Activated T-helper 9 cell treated with anti-CD3 and anti-CD28 coated beads, Interleukin-2, amount 50 U/mL, for 16 hours (primary cell): Measurements from ENCODE around the gene ATP1B1.

ENCODE experiments used
- DNase-seq: peaks from one replicate; pipeline ENCODE4 v3.0.0-alpha.2; 2020; ENCODE audit warnings: low read depth

Gene ATP1B1

DNA sequence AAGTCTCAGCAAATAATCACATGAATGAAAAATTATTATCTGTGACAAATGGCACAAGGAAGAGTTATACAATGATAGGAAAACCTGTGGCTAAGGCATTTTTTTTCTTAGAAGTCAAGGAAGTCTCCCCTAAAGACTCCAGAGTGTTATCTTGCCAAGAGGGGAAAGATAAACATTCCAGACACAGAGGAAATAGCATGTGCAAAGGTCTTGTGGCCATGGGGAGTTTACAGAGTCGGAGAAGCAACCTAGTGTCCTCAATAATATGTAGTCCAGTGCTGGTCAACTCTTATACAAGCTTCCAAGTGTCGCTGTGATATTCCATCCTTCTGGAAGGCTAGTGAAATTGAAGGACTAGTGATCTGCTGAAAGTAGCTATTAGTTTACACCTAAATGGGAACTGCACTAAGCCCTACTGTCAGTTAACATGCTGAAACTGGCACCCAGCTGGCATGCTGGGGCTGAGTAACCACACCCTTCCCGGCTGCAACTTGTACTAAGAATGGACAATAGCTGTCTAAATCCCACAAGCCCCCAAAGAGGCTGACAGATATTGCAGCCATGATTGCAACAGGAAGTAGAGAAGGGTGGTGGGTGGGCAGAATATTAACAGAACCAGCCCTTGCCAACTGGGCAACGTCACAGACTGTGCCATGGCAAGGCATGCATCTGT is 11.5 kb upstream of the ATP1B1 start:
- DNase-seq: no peak

DNA sequence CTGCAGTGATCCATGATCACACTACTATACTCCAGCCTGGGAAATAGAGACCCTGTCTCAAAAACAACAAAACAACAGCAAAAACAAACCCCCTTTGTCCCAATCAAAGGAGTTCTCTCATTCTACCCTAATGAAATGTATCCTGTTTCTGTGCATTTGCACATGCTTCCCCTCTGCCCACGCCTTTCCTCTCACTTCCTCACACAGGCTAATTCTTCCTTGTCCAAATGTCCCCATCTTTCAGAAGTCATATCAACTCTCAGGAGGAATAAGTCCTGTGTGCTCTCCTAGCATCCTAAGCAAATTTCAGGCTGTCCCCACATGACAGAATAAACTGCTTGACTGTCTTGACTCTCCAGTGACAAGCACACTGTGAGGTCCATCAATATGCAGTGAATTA is 8.1 kb upstream of the ATP1B1 start:
- DNase-seq: no peak

- no peak for DNase-seq
Observed at GRCh38 chr1:169099561-169099960, 6.9 kb upstream of the ATP1B1 start.

DNA sequence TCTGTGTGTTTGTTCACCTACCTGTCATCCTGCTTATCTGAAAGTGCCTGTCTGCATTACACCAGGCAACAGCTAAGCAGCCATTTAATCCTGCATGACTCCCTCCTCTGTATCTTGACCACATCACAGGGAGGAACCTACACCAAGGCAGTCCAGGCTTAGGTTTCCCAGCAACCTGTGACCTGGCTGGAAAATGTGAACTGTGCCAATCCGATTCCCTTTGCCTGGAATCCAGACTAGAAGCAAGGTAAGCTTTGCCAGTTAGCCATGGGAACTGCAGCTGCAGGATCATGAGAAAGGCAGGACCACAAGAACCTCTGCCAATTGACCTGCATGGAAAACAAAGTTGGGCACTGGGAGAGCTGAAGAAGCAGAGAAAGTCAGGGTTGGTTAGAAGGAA is 6.3 kb upstream of the ATP1B1 start:
- no peak for DNase-seq

GRCh38 chr1:169100651-169101088 is 5.8 kb upstream of the ATP1B1 start:
- no peak for DNase-seq

DNA sequence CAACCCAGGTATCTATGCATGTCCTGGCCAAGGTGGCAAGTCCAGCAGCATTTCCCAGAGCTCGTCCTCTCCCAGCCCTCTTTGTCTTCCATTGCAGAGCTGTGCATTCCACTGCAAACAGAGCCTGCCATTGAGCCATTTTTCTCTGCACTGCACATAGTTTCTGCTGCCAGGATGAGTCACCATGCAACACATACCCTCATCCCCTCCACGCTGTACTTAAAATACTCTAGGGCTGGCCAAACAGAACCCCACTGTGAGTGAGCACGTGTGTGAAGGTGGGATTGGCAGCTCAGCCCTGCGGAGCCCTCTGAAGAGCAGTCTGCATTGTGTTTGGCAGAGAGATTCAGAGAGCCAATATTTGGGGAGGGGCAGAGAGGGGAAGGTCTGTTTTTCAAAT is 3.9 kb upstream of the ATP1B1 start:
- DNase-seq: no peak

DNA sequence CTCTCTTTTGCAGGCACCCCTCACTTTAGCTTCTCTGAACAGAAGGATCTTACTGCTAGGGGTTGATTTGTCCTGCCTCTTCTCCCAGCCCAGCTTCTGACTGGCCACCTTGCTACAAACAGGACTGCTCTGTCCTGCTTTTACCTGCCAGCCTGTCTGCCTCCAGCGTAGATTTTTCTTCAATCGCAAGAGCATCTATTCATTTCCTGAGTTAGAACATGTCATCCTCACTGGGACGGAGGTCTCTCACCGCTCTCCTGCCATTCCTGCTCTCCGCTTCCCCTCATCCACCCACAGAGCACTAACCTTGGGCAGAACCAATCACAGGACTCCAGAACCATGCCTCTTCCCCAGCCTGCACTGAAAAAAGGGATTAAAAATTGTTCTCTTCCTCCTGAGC is 3.5 kb upstream of the ATP1B1 start:
- DNase-seq: no peak

- no peak for DNase-seq
Observed at GRCh38 chr1:169103480-169103893, 3.0 kb upstream of the ATP1B1 start.

- no peak for DNase-seq
Observed at GRCh38 chr1:169105087-169105433, 1.4 kb upstream of the ATP1B1 start.

GRCh38 chr1:169105434-169106094 is 926 bp upstream of the ATP1B1 start:
- peak; percentile 7 for DNase-seq

DNA sequence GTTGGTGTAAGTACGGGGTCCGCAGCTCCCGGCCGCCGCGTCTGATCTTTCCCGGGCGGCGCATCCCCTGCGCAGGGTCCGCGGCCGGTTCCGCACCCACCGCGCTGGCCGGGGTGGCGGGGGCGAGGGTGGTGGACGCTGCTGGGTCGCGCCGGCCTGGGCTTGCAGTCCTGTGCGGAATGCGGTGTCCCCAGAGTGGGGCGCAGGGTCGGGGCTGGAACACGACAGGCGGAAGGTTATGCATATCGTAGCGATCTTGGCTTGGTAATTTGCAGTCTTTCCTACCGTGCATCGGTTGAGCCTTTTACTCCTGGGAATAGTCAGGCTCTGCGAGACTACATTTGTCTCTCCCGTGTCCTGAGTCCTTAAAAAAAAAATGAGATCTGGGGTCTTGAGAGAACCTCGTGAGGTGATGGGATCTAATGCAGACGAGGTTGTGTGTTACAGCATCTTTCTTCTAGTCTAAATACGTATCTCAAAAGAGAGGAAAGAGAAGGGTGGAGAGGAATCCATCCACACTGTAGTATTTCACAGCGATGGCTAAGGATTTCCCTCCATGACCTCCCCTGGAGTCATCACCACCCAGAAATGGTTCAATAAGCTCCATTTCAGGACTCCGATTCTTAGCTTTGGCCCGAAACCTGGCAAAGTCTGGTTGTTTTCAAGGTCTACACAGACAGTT is 572 bp downstream of the ATP1B1 start:
- peak; percentile 2 for DNase-seq

DNA sequence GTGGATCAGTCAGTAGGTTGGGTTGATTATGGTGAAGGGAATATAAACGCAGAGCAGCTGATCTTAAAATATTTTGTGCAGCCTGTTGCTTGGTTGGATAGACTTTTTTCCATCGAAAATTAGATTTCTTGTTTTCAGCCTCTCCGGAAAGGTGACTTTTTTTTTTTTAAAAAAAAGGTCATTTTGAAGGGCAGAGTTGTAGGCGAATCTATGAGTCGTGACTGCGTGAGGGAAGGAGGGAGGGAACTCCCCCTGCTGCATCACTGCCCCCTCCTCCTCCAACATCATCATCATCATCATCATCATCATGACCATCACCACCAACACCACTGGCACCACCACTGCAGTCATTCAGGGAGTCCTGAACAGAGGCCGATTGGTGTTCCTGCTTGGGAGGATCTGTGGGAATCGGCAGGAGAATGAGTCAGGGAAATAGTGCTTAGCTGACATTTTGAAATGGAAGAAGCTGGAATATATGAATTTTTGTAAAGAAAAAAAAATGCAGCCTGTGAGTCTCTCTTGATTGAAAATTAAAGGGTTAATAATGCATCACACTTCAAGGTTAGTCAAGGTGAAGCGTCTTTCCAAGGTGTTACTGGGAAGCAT is 1.2 kb downstream of the ATP1B1 start:
- peak; percentile 3 for DNase-seq

- DNase-seq: no peak
Observed at GRCh38 chr1:169108223-169108622, 1.7 kb downstream of the ATP1B1 start.

- DNase-seq: no peak
Observed at GRCh38 chr1:169108863-169109560, 2.5 kb downstream of the ATP1B1 start.

DNA sequence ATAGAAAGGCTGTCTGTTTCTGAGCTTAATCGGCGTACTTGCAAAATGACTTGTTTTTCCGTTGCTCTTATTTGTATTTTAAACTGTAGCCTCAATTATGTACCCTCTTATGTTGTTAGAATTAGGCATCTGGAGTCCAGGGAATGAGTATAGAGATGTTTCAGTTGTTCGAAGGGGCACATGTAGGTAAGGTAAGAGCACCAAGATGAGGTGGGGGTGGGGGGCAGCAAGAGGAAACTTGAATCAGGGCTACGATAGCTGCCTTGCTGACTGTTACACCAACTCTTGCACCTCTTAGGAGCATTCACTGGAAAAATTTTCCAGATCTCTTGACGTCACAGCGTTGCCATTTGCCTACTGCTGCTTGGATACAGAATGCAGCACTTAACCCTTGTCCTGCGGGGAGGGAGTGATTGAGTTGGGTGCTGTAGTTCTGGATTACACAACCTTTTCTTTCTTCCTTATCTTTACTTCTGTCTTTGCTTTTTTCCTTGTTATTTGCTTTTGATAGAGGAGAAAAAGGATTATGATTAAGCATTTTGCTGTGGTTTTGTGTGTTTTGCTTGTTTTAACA is 3.2 kb downstream of the ATP1B1 start:
- no peak for DNase-seq

DNA sequence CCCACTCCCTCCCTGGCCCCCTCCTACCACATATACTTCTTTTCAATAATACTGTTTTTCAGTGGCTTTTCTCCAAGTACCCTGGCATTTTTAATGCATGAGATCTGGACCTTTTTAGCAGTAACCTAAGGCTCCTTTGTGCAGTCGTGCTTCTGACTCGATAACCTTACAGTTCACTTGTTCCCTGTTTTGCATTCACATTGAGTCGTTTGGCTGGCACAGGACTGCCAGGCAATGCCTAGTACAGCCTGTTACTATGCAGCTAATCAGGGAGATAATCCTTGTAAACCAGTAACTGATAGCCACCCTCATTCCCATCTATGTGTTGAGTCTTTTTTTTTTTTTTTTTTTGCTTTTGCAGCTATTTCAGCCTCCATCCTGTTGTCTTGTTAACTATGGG is 3.7 kb downstream of the ATP1B1 start:
- DNase-seq: no peak

DNA sequence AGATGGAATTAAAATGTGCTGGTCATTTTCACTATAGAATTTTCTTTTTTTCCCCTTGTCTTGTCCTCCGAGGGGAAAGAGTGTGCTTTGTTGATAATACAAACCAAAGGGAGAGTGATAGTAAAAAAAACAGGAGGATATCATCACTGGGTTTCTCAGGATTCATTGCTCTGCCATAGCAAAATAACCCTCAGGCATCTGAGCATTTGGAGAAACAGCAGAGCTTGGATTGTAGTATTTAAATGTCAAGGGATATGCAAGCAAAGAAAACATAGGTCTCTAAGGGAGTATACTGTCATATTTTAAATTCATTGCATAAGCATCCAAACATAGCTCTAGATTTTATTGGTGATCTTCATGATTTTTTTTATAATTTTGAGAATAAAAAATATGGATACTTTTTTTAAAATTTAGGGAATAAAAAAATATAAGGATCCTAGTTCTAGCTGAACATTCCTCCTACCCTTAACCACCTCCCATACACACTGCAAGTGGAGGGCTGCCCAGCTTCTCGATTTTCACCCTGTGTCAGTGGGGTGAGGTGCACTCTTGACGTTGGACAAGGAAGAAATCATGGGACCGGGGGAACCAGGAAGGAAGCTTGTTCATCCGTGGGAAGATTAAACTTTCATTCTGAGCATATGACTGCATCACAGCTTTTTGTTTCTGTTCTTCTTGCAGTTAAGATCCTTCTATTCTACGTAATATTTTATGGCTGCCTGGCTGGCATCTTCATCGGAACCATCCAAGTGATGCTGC is 4.4 kb downstream of the ATP1B1 start:
- no peak for DNase-seq

DNA sequence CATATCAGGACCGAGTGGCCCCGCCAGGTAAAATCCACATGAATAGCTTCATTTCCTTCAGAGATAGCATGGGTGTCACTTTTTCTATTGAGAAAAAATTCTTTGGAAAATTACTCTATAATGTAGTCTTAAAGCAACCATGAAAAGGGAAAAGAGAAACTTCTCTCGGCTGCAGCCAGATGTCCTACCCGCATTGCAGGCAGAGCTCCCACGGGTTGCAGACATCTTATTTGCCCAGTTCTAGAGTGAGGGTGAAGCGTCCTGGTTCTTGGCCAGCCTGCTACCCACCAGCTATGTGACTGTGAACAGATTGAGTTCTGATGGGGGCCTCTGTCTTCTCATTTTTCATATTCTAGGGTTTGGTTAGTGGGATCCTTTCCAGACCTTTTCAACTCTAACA is 5.0 kb downstream of the ATP1B1 start:
- DNase-seq: no peak

GRCh38 chr1:169112241-169112640 is 5.8 kb downstream of the ATP1B1 start:
- no peak for DNase-seq

DNA sequence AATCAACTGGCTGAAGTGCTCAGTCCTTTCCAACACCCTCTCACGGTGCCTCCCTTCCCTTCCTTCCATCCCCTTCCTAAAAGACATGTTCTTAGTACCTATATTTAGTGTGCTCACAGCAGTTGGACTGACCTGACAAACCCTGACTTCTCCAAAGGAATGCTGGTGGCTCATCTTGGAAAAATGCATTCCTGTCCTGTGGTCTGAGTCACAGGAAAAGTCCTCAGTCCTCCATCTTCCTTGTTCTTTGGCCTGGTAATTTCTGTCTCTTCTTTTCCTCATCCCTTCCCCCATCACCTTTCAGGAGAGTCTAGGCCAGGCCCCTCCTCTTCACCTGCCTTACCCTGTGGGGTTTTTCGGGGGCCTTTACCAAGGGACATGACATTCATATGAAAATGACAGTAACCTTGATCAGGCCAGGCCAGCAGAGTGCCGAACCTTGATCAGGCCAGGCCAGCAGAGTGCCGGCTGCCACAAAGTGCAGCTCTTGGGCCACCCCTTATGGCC is 7.2 kb downstream of the ATP1B1 start:
- DNase-seq: no peak
